ENCODE results near the gene PDE3B. TPM values are rescaled to one million over a fixed set of nuclear protein-coding genes. Genes with fewer than 3 reads are reported as not detected.

Gene PDE3B
- total RNA-seq, 1 experiment from 2014 or later = 6.7 TPM

- H3K9ac ChIP-seq (ENCODE audit: low read length) = no peak overlapping the region
- H3K4me2 ChIP-seq (ENCODE audit: low read length) = peak overlapping the region; percentile 82
- no peaks in the 10 kb centered on the region for H3K9me3 ChIP-seq (ENCODE audit: control insufficient read depth in 1 of 2, insufficient read depth in 1 of 2, low read depth in 1 of 2, low read length in 2 of 2)
- intact Hi-C loops (cut with micrococcal nuclease) = loop anchor here (5.0 to 10.0 kb wide), 3 partner anchors 40 to 370 kb away; partner anchors contain the start of genes PDE3B and PSMA1
- peak; percentile 2; the same call in 1 of the 2 replicates for TF ChIP-seq CBX3 (IDR thresholded peaks at IDR 0.05; ENCODE audit: low read depth)
- TF ChIP-seq EZH2 (IDR thresholded peaks at IDR 0.05) = no peak
- no peak for DNase-seq (ENCODE audit: low read depth, low spot score)
- ChIA-PET RAD21 (ENCODE audit: low non-redundant PET in 1 of 2, low total read pairs in 2 of 2, uncharacterized antibody in 2 of 2, unreplicated experiment in 2 of 2) (interaction anchor here in 1 of 2 experiments (1.0 kb wide), 1 partner anchor 15 kb away, joined by 4 read pairs; no protein-coding TSS in a partner anchor), POLR2A (interaction anchor here (0.7 to 2.5 kb wide), 8 partner anchors 8 to 317 kb away, joined by 3 to 17 read pairs (median 4); no protein-coding TSS in a partner anchor), CTCF (interaction anchor here (1.0 to 5.2 kb wide), 5 partner anchors 10 to 183 kb away, joined by 3 to 75 read pairs (median 7); no protein-coding TSS in a partner anchor)
- no peak overlapping the region; the same call in 1 of the 2 replicates for H3K27ac ChIP-seq (ENCODE audit: low read depth, low read length)
- H3K4me3 ChIP-seq (replicated peaks in 1 of 2; ENCODE audit: low read depth in 1 of 2, low read length in 2 of 2) = peak overlapping the region; percentile 57 to 62
- BruUV-seq (replicated peaks) = TSS peak; percentile 76
- H3K9me2 ChIP-seq (ENCODE audit: insufficient read depth) = no peaks in the 10 kb centered on the region
- H3K79me2 ChIP-seq (ENCODE audit: insufficient read depth, low read length) = no peaks in the 10 kb centered on the region
- no peaks in the 10 kb centered on the region for H3K27me3 ChIP-seq (ENCODE audit: insufficient read depth, low read length)
- ATAC-seq = no peak
- H3K4me1 ChIP-seq (ENCODE audit: control insufficient read depth in 1 of 2, insufficient read depth in 2 of 2, low read length in 2 of 2) = peaks cover 5 to 24% of the 10 kb centered on the region in 2 experiments; a peak in 3 of 4 replicates
- peak overlapping the region; percentile 69 for H2AFZ ChIP-seq (ENCODE audit: low read depth, low read length, poor library complexity, severe bottlenecking)
- no peaks in the 10 kb centered on the region for H4K20me1 ChIP-seq (ENCODE audit: insufficient read depth)
- H3K36me3 ChIP-seq (ENCODE audit: control insufficient read depth in 1 of 2, insufficient read depth in 2 of 2, low read length in 2 of 2) = no peaks in the 10 kb centered on the region
Observed at GRCh38 chr11:14892577-14892976, 249.0 kb downstream of the PDE3B start.

- Histone ChIP-seq H4K20me1 (ENCODE audit: insufficient read depth) (no peaks in the 10 kb centered on the region), H3K9me3 (ENCODE audit: control insufficient read depth in 1 of 2, insufficient read depth in 1 of 2, low read depth in 1 of 2, low read length in 2 of 2) (no peaks in the 10 kb centered on the region), H3K79me2 (ENCODE audit: insufficient read depth, low read length) (no peaks in the 10 kb centered on the region), H3K9ac (ENCODE audit: low read length) (no peak overlapping the region), H3K27me3 (ENCODE audit: insufficient read depth, low read length) (no peaks in the 10 kb centered on the region), H3K4me3 (replicated peaks in 1 of 2; ENCODE audit: low read depth in 1 of 2, low read length in 2 of 2) (no peak overlapping the region), H3K4me1 (ENCODE audit: control insufficient read depth in 1 of 2, insufficient read depth in 2 of 2, low read length in 2 of 2) (peaks cover 5 to 24% of the 10 kb centered on the region in 2 experiments; a peak in 3 of 4 replicates), H3K4me2 (ENCODE audit: low read length) (no peak overlapping the region), H2AFZ (ENCODE audit: low read depth, low read length, poor library complexity, severe bottlenecking) (no peak overlapping the region), H3K9me2 (ENCODE audit: insufficient read depth) (no peaks in the 10 kb centered on the region), H3K36me3 (ENCODE audit: control insufficient read depth in 1 of 2, insufficient read depth in 2 of 2, low read length in 2 of 2) (no peaks in the 10 kb centered on the region), H3K27ac (ENCODE audit: low read depth, low read length) (no peak overlapping the region)
- intact Hi-C loops (cut with micrococcal nuclease) = loop anchor here (5.0 to 10.0 kb wide), 3 partner anchors 43 to 373 kb away; partner anchors contain the start of genes PDE3B and PSMA1
- no peak for TF ChIP-seq TCF7L2 (IDR thresholded peaks at IDR 0.05; ENCODE audit: borderline replicate concordance, extremely low read depth, insufficient read depth, insufficient read length)
- peak; percentile 47; the same call in 1 of the 2 replicates for TF ChIP-seq SP1 (IDR thresholded peaks at IDR 0.05; ENCODE audit: low read depth)
- TF ChIP-seq CEBPB (IDR thresholded peaks at IDR 0.05; ENCODE audit: low read depth) = peak; percentile 92
- TF ChIP-seq MAX (IDR thresholded peaks at IDR 0.05) = peak; percentile 31; the same call in 1 of the 2 replicates
- TF ChIP-seq POLR2AphosphoS5 (IDR thresholded peaks at IDR 0.05; ENCODE audit: low read depth, low read length) = peak; percentile 40
- TF ChIP-seq EGR1 (IDR thresholded peaks at IDR 0.05; ENCODE audit: low read depth) = 0 out of 2 replicates have a peak, but pooled peaks have one; percentile 30
- no peak for TF ChIP-seq SIN3A (IDR thresholded peaks at IDR 0.05; ENCODE audit: low read depth)
- ChIA-PET POLR2A (no interaction called here), CTCF (interaction anchor here (5.2 kb wide), 1 partner anchor 14 kb away, joined by 75 read pairs; no protein-coding TSS in a partner anchor), RAD21 (ENCODE audit: low non-redundant PET in 1 of 2, low total read pairs in 2 of 2, uncharacterized antibody in 2 of 2, unreplicated experiment in 2 of 2) (no interaction called here)
- ATAC-seq = no peak
- DNase-seq (ENCODE audit: low read depth, low spot score) = no peak
- no TSS peak for BruUV-seq (replicated peaks)
Observed at GRCh38 chr11:14894657-14895598, 251.3 kb downstream of the PDE3B start.
